OCI-LY1 (cell line): ENCODE data around the gene NEK1.
"Not testable (repeated sequence)": the region's sequence is repeated elsewhere in the genome, so short reads cannot be mapped to it uniquely, and the experiment has no call there.

Experiments
- H2AFZ ChIP-seq: fragments of 200-600 bp; sonication (generic), shearing (Covaris generic); 2 replicates; pipeline ENCODE4 v1.6.0; 2014; ENCODE audit warnings: antibody characterized with exemption, mild to moderate bottlenecking, low read length
- H3F3A ChIP-seq: fragments of 200-600 bp; sonication (generic), shearing (Covaris generic); 2 replicates; pipeline ENCODE4 v1.6.0; 2014; ENCODE audit warnings: mild to moderate bottlenecking, antibody characterized with exemption, low read length, moderate library complexity; ENCODE audit not compliant: insufficient read depth
- H3K27ac ChIP-seq: fragments of 200-600 bp; sonication (generic); 2 replicates; pipeline ENCODE4 v1.5.1; 2014; ENCODE audit warnings: low read length, mixed run types, mild to moderate bottlenecking, low read depth; ENCODE audit not compliant: poor library complexity, severe bottlenecking
- H3K27me3 ChIP-seq: fragments of 200-600 bp; sonication (generic); 2 replicates; pipeline ENCODE4 v1.6.0; 2014; ENCODE audit warnings: antibody characterized with exemption, mild to moderate bottlenecking, low read length, moderate library complexity; ENCODE audit not compliant: insufficient read depth
- H3K36me3 ChIP-seq: fragments of 200-600 bp; sonication (generic); 2 replicates; pipeline ENCODE4 v1.6.1; 2014; ENCODE audit warnings: mild to moderate bottlenecking, antibody characterized with exemption, low read length, moderate library complexity, mixed read lengths; ENCODE audit not compliant: insufficient read depth
- H3K4me1 ChIP-seq: fragments of 200-600 bp; sonication (generic); 2 replicates; pipeline ENCODE4 v1.5.1; 2014; ENCODE audit warnings: mild to moderate bottlenecking, low read length, moderate library complexity; ENCODE audit not compliant: insufficient read depth, severe bottlenecking
- H3K4me2 ChIP-seq: fragments of 200-600 bp; sonication (generic), shearing (Covaris generic); 2 replicates; pipeline ENCODE4 v1.6.1; 2014; ENCODE audit warnings: low read length
- H3K4me3 ChIP-seq: fragments of 200-600 bp; sonication (generic); 2 replicates; pipeline ENCODE4 v1.5.1; 2014; ENCODE audit warnings: low read length, low read depth, mild to moderate bottlenecking, mixed read lengths; ENCODE audit not compliant: poor library complexity, severe bottlenecking
- H3K79me2 ChIP-seq: fragments of 200-600 bp; shearing (Covaris generic); 2 replicates; pipeline ENCODE4 v1.6.1; 2016; ENCODE audit warnings: mixed run types, low read length, mixed read lengths; ENCODE audit not compliant: insufficient read depth
- H3K9ac ChIP-seq: fragments of 200-600 bp; sonication (generic), shearing (Covaris generic); 2 replicates; pipeline ENCODE4 v1.6.1; 2014; ENCODE audit warnings: mild to moderate bottlenecking, low read length, mixed read lengths
- H3K9me2 ChIP-seq: fragments of 200-600 bp; sonication (generic), shearing (Covaris generic); 2 replicates; pipeline ENCODE4 v1.6.1; 2014; ENCODE audit warnings: low read depth, mild to moderate bottlenecking, low read length, mixed read lengths
- H3K9me3 ChIP-seq: fragments of 200-600 bp; shearing (Covaris generic); 2 replicates; pipeline ENCODE4 v1.6.1; 2014; ENCODE audit warnings: low read length, mixed read lengths
- H4K20me1 ChIP-seq: fragments of 200-600 bp; sonication (generic), shearing (Covaris generic); 2 replicates; pipeline ENCODE4 v1.6.0; 2016; ENCODE audit warnings: mild to moderate bottlenecking, low read length; ENCODE audit not compliant: insufficient read depth
- EZH2 ChIP-seq: fragments of 200-600 bp; sonication (generic), shearing (Covaris generic); IDR thresholded peaks from 2 replicates; pipeline ENCODE4 v1.8.0; 2017; ENCODE audit warnings: borderline replicate concordance, mixed run types, mild to moderate bottlenecking, antibody characterized with exemption, low read length, moderate library complexity, mixed read lengths
- TF ChIP-seq, protein P1 (sequence below): fragments of 200-600 bp; sonication (generic), shearing (Covaris generic); IDR thresholded peaks from 2 replicates; pipeline ENCODE4 v1.5.1; 2017; ENCODE audit warnings: mild to moderate bottlenecking, antibody characterized with exemption, low read length, moderate library complexity, mixed read lengths

NEK1 gene

DNA sequence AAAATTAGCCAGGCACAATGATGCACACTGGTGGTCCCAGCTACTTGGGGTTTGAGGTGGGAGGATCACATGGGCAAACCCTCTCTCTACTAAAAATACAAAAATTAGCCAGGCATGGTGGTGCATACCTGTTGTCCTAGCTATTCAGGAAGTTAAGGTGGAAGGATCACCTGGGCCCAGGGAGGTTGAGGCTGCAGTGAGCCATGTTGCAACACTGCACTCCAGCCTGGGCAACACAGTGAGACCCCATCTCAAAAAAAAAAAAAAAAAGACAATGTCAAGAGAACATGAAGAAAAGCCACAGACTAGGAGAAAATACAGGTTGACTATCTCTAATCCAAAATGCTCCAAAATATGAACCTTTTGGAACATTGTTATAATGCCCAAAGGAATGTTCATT lies 153.8 kb downstream of the NEK1 start:
- Histone ChIP-seq H2AFZ (no peak overlapping the region), H3K9me3 (no peaks in the 10 kb centered on the region), H3K27ac (no peak overlapping the region), H3K4me3 (no peak overlapping the region), H3K27me3 (no peaks in the 10 kb centered on the region), H3K9ac (no peak overlapping the region), H3K4me2 (no peak overlapping the region), H3K4me1 (no peaks in the 10 kb centered on the region), H3F3A (no peaks in the 10 kb centered on the region), H3K9me2 (no peaks in the 10 kb centered on the region), H3K79me2 (no peaks in the 10 kb centered on the region), H4K20me1 (no peaks in the 10 kb centered on the region), H3K36me3 (peaks cover 14% of the 10 kb centered on the region)
- TF ChIP-seq, protein P1, sequence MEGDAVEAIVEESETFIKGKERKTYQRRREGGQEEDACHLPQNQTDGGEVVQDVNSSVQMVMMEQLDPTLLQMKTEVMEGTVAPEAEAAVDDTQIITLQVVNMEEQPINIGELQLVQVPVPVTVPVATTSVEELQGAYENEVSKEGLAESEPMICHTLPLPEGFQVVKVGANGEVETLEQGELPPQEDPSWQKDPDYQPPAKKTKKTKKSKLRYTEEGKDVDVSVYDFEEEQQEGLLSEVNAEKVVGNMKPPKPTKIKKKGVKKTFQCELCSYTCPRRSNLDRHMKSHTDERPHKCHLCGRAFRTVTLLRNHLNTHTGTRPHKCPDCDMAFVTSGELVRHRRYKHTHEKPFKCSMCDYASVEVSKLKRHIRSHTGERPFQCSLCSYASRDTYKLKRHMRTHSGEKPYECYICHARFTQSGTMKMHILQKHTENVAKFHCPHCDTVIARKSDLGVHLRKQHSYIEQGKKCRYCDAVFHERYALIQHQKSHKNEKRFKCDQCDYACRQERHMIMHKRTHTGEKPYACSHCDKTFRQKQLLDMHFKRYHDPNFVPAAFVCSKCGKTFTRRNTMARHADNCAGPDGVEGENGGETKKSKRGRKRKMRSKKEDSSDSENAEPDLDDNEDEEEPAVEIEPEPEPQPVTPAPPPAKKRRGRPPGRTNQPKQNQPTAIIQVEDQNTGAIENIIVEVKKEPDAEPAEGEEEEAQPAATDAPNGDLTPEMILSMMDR = no peak
- TF ChIP-seq EZH2 = no peak

DNA sequence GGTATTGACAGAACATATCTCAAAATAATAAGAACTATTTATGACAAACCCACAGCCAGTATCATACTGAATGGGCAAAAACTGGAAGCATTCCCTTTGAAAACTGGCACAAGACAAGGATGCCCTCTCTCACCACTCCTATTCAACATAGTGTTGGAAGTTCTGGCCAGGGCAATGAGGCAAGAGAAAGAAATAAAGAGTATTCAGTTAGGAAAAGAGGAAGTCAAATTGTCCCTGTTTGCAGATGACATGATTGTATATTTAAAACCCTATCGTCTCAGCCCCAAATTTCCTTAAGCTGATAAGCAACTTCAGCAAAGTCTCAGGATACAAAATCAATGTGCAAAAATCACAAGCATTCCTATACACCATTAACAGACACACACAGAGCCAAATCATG lies 159.7 kb downstream of the NEK1 start:
- H3K9ac ChIP-seq, H3K9me3 ChIP-seq, H3K9me2 ChIP-seq, H3K79me2 ChIP-seq, H4K20me1 ChIP-seq, H3K27me3 ChIP-seq, H3K4me3 ChIP-seq, H3K27ac ChIP-seq, H3K36me3 ChIP-seq, H3K4me2 ChIP-seq, H2AFZ ChIP-seq, H3K4me1 ChIP-seq, H3F3A ChIP-seq: not testable (repeated sequence)

DNA sequence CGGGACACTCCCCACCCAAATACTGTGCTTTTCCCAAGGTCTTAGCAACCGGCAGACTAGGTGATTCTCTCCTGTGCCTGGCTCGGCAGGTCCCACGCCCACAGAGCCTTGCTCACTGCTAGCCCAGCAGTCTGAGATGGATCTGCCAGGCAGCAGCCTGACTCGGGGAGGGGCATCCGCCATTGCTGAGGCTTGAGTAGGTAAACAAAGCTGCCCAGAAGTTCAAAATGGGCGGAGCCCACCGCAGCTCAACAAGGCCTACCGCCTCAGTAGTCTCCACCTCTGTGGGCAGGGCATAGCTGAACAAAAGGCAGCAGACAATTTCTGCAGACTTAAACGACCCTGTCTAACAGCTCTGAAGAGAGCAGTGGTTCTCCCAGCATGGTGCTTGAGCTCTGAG lies 163.4 kb downstream of the NEK1 start:
- not testable (repeated sequence) for H3F3A ChIP-seq, H3K27ac ChIP-seq, H3K36me3 ChIP-seq, H3K9me2 ChIP-seq, H3K79me2 ChIP-seq, H2AFZ ChIP-seq, H3K4me3 ChIP-seq, H3K4me2 ChIP-seq, H3K9ac ChIP-seq, H3K27me3 ChIP-seq, H3K9me3 ChIP-seq, H4K20me1 ChIP-seq, H3K4me1 ChIP-seq

DNA sequence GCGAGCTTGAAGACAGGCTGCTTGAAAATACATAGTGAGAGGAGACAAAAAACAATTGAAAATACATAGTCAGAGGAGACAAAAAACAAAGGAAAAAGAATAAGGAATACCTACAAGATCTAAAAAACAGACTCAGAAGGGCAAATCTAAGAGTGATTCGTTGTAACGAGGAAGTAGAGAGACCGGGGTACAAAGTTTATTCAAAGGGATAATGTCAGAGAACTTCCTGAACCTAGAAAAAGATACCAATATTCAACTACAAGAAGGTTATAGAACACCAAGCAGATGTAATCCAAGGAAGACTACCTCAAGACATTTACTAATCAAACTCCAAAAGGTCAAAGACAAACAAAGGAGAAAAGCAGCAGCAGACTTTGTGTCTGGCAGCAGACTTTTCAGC lies 165.6 kb downstream of the NEK1 start:
- Histone ChIP-seq H3K4me2 (no peak overlapping the region), H3F3A (no peaks in the 10 kb centered on the region), H3K36me3 (no peaks in the 10 kb centered on the region), H3K4me1 (no peaks in the 10 kb centered on the region), H3K79me2 (no peaks in the 10 kb centered on the region), H3K9ac (no peak overlapping the region), H3K9me2 (no peaks in the 10 kb centered on the region), H3K27me3 (no peaks in the 10 kb centered on the region), H3K4me3 (no peak overlapping the region), H4K20me1 (no peaks in the 10 kb centered on the region), H3K27ac (no peak overlapping the region), H2AFZ (no peak overlapping the region), H3K9me3 (no peaks in the 10 kb centered on the region; the same call in 1 of the 2 replicates)
- TF ChIP-seq, protein P1 = no peak
- no peak for TF ChIP-seq EZH2
